C4-2B (cell line): ENCODE results near the gene SNX20.

ENCODE experiments used
- H3K27ac ChIP-seq: fragments of 450-650 bp; 2 replicates; pipeline ENCODE4 v1.5.1; 2017
- CTCF ChIP-seq: fragments of 450-650 bp; conservative IDR thresholded peaks from 2 replicates; pipeline ENCODE4 v1.5.1; 2017; ENCODE audit warnings: mild to moderate bottlenecking
- ZFX ChIP-seq: fragments of 450-650 bp; IDR thresholded peaks from 2 replicates; pipeline ENCODE4 v1.6.1; 2017

SNX20 gene

GRCh38 chr16:50635505-50636392 is 45.4 kb downstream of the SNX20 start:
- TF ChIP-seq ZFX = no peak
- TF ChIP-seq CTCF = no peak
- no peak overlapping the region for H3K27ac ChIP-seq

- no peak for TF ChIP-seq ZFX
These were observed 46.2 kb downstream of the SNX20 start for GRCh38 chr16:50634947-50635346.

GRCh38 chr16:50634090-50634489 is 47.0 kb downstream of the SNX20 start:
- TF ChIP-seq CTCF (no peak), ZFX (no peak)
- H3K27ac ChIP-seq = no peak overlapping the region

More at GRCh38 chr16:50634947-50635346, 46.2 kb downstream of the SNX20 start:
- H3K27ac ChIP-seq = no peak overlapping the region

GRCh38 chr16:50632927-50633800 is 47.9 kb downstream of the SNX20 start:
- TF ChIP-seq ZFX (no peak), CTCF (no peak)
- no peak overlapping the region for H3K27ac ChIP-seq

- no peak for TF ChIP-seq ZFX
- no peak for TF ChIP-seq CTCF
These were observed 49.0 kb downstream of the SNX20 start for GRCh38 chr16:50631985-50632576.

GRCh38 chr16:50631249-50631984 is 49.7 kb downstream of the SNX20 start:
- TF ChIP-seq CTCF = no peak
- no peak for TF ChIP-seq ZFX
- H3K27ac ChIP-seq = no peak overlapping the region

More at GRCh38 chr16:50631985-50632576, 49.0 kb downstream of the SNX20 start:
- no peak overlapping the region for H3K27ac ChIP-seq

GRCh38 chr16:50630394-50631020 is 50.6 kb downstream of the SNX20 start:
- TF ChIP-seq CTCF (no peak), ZFX (no peak)

More at GRCh38 chr16:50630394-50631020, 50.6 kb downstream of the SNX20 start:
- no peak overlapping the region for H3K27ac ChIP-seq
